GM10847 (cell line): ENCODE data around the gene B4GALT1.

Experiments
- POLR2A ChIP-seq: IDR thresholded peaks from 2 replicates; pipeline ENCODE4 v1.6.1; 2011; ENCODE audit not compliant: insufficient read length; ENCODE audit errors: extremely low read depth

B4GALT1 gene

GRCh38 chr9:33092634-33093033 lies 74.5 kb downstream of the B4GALT1 start:
- TF ChIP-seq POLR2A: no peak

DNA sequence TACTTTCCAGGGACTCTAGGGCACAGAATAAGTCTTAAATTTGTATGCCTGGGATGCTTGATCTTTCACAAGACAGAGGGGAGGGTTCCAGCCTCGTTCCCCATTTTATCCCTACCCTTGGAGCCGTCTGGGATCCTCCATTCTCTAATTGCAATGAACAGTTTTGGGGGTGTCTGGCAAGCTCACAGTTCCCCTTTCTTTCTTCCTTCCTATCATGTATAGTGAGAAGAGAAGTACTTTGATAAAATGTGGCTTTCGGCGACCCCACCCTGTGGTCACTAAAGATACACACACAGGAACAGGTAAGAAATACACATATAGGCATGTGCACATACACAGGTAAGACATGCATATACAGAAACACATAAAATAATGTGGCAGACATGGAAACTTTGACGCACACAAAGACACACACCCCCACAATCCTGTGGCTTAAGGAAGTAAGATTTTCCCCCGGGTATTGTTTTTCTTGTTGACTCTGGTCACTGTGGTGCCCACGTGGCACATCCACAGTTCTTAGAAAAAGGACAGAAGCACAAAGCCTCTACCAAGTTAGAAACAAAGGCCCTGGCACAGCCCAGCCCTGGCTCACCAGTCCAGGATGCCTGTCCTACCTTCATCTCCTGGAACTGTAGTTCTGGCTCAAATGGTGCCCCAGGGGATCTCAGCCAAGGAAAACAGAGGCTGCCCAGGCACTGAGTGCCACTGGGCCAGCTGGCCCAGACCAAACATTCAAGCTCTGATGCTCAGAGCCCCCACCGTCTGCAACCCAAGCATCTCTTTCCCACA lies 84.4 kb downstream of the B4GALT1 start:
- TF ChIP-seq POLR2A: no peak

GRCh38 chr9:33082128-33082527 lies 85.0 kb downstream of the B4GALT1 start:
- no peak for TF ChIP-seq POLR2A

DNA sequence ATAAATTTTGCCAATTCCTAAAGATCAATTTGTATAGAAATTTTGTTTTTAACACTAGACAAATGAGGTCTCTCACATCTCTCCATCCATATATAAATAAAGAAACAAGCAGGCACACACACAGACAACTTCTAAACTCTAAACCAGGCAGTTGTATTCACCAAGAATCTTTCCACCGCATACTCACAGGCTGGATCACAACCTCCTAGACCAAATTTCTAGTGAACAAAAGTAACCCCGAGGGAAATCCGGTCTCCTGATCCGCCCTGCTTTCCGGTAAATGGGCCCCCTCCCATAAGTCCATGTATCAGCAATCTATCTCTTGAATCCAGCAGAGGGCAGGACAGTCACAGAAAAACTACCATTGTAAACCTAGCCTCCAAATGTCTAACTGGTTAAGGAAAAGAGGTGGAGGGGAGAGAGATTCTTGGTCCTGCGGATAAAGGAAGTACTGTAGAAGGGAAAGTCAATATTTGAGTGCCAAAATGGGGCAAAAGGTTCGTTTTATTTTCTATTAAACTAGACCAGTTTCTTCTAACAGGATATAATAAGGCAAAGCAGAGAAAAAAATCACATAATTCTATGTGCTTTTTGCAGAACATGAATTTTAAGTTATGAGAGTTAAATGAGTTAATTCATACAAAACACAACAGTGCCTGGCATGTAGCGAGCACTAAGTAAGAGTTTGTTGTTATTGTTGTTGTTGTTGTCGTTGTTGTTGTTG lies 85.8 kb downstream of the B4GALT1 start:
- TF ChIP-seq POLR2A: no peak

- TF ChIP-seq POLR2A: no peak
Measured at GRCh38 chr9:33080534-33080933, 86.6 kb downstream of the B4GALT1 start.

DNA sequence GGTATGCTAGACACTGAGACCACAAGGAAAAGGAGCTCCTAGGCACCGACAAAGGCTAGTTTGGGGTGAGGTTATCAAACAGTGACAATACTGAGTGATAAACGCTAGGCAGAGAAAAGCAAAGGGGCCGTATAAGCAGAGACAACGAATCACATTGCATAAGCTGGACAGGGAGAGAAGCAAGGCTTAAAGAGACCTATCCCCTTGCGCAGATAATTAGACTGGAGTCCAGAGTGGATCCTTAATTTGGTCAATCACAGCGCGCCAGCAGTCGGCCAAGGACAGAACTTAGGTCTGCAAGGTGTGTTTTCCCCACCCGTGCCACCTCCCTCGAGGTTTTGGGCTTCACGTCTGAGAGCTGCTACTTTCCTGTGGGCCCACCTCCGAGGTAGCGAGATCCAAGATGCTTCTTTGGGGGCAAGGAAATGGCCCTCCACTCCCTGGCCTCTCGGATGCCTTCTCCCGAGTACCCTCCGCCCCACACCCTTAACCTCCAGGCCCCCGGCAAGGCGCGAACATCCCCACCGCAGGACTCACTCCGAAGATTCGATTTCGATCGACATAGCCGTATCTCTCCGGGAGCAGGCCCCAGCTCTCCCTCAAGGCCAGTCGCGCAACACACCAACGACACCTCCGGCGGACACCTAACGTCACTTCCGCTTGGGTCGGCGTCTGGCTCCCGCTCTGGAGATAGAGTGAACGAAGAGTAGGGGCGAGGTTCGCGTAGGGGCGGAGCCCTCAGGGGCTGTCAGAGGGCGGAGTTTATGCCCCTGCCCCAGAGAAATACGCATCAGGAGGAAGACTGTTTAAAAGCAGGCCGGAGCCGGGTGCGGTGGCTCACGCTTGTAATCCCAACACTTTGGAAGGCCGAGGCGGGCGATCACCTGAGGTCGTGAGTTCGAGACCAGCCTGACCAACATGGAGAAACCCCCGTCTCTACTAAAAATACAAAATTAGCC lies 90.8 kb downstream of the B4GALT1 start, which contains the start of gene SMU1:
Gene SMU1 (minus strand): TSS at position 629 of the 959 bp plus-strand sequence. CDS start 66 bp downstream, at position 563.
- TF ChIP-seq POLR2A: peak; percentile 78

DNA sequence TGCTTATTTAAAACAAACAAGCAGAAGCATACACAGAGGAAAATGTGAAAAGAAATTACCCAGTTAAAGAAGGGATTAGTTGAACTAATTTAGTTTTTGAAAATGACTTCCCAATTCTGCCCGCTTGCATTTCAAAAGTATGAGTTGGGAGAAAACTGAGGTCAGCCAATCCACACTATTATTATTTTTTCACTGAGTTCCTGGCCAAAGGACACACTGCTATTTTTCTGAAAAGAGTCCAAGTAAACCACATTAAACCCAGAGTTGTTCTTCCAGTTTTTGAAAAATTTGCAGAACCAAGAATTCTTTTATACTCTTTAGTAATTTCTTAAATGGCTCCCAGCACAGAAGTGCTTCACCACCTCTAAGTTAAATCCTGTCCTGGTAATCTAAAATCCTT lies 98.1 kb downstream of the B4GALT1 start:
- no peak for TF ChIP-seq POLR2A

- no peak for TF ChIP-seq POLR2A
Measured at GRCh38 chr9:33065157-33066076, 101.7 kb downstream of the B4GALT1 start.
